Measurements from ENCODE around the gene MTIF3.

Gene MTIF3

DNA sequence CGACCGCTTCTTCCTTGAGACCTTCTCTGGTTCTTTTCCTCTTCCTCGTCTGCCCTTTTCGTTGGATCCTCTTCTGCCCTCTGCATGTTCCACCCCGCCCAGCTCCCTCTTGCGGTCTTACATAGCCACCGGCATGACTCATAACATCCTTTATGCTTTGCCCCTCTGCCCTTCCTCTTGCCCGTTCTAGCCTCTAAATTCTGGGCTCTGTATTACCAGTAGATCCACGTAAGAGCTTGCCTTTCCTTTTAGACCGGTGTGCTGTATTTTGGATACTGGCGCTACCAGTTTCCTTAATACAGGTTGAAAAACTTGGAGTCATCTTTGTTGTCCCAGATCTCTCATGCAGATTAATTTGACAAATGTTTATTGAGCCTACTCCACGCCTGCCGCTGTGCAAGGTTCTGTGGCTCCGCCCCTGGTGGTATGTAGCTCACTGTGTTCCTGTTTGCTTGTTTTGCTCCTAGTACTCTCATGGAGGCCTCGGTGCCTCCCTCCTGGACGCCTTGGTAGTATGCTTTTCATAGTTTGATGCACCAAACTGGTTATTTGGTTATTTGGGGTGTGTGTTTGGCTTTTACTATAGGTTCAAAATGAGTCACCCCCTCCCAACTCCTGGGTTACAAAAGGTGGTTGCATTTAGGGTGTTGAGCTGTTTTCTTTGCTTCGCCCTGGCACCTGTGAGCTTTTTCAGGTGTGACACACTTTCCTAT is 24.3 kb downstream of the MTIF3 start:
- TF ChIP-seq TAF1 (IDR thresholded peaks at IDR 0.05; ENCODE audit: borderline replicate concordance, low read depth, low read length), result no peak
- peak; percentile 9; the same call in 1 of the 2 replicates for TF ChIP-seq POLR2A (IDR thresholded peaks at IDR 0.05; ENCODE audit: low read depth, low read length)
- DNase-seq (ENCODE audit: insufficient read length), result peak; percentile 25
- peak; percentile 63 for FAIRE-seq

DNA sequence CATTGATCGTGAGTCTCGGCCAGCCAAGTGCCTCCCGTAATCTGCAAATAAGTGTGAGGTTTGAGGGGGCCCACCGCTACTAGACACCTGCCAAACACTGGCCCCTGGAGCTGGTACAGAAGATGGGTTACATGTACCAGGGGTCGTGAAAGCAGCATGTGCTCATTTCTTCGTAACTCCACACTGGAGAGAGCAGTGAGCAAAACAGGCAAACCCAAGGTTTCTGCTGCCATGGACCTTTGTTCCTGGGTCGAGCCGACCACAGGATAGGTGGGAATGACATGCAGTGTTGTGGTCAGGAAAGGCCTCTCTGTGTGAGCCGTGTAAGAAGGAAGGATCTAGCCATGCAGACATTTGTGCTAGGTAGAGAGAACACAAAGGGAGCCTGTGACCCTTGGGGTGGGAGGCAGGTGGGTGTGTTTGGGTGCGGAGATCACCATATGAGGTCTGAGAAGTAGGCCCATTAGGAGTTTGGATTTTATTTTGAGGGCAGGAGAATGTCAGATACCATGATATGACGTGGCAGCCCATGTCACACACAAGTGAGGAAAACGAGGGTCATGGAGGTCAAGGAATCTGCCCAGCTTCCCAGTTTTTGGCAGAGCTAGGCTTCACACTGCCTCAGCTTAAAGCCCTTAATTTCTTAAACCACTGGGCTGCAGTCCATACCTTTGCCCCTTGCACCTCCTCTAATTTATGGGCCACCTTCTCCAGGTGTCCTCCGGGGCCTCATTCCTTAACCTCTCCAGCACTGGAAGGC is 25.0 kb downstream of the MTIF3 start:
- no peak for DNase-seq (ENCODE audit: insufficient read length)
- TF ChIP-seq TAF1 (IDR thresholded peaks at IDR 0.05; ENCODE audit: borderline replicate concordance, low read depth, low read length) (no peak), POLR2AphosphoS5 (IDR thresholded peaks at IDR 0.05; ENCODE audit: low read depth, low read length) (no peak), POLR2A (IDR thresholded peaks at IDR 0.05; ENCODE audit: low read depth, low read length) (no peak)

DNA sequence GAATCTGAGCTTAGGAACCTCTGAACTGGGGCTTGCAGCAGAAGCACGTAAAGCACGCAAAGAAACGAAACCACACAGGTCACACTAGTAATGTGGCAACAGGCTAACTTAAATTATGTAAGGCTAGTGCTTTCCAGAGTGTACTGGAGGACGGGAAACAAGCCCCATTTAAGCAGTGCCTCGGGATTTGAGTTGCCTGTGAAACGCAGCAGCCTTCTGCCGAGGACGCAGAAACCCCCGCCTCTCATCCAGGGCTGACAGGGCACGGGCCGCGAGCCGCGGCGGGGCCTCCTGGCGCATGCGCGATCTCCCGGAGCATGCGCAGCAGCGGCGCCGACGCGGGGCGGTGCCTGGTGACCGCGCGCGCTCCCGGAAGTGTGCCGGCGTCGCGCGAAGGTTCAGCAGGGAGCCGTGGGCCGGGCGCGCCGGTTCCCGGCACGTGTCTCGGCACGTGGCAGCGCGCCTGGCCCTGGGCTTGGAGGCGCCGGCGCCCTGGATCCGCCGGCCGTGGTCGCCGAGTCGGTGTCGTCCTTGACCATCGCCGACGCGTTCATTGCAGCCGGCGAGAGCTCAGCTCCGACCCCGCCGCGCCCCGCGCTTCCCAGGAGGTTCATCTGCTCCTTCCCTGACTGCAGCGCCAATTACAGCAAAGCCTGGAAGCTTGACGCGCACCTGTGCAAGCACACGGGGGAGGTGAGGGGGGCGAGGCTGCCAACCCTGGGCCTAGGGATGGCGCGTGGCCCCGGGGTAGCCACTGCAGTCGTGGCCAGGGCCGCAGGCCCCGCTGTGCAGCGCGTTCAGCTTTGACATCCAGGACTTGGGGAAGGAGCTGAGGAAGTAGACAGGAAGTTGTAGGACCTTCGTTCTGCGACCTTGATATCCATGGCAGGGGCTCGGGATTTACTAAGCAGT is 25.9 kb downstream of the MTIF3 start, which contains the start of gene GTF3A:
TSS of gene GTF3A (plus strand) at position 374 of the 912 bp plus-strand sequence.
- FAIRE-seq, result peak; percentile 99
- peak; percentile 91 for DNase-seq (ENCODE audit: insufficient read length)
- TF ChIP-seq POLR2A (IDR thresholded peaks at IDR 0.05; ENCODE audit: low read depth, low read length) (peak; percentile 83), TAF1 (IDR thresholded peaks at IDR 0.05; ENCODE audit: borderline replicate concordance, low read depth, low read length) (peak; percentile 68; the same call in 1 of the 2 replicates), POLR2AphosphoS5 (IDR thresholded peaks at IDR 0.05; ENCODE audit: low read depth, low read length) (peak; percentile 68; the same call in 1 of the 2 replicates)

More for the DNA sequence above, 25.0 kb downstream of the MTIF3 start:
- peak; percentile 62 for FAIRE-seq

DNA sequence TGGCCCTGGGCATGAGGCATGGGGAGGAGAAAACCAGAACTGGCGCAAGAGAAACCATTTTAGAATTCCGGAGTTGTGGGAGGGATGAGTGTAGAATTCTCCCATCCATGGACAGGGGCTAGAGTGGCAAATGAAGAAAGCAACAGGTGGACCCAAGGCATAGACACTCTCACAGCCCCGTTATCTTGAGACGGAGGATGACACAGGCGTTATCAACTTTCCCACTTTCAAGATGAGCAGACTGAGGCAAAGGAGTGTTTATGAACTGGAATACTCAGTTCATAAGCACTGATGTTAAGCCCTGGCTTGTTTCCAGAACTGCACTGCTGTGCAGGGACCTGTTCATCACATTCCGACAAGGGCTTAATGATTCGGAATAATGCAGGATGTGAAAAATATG is 27.0 kb downstream of the MTIF3 start:
- DNase-seq (ENCODE audit: insufficient read length) (no peak), FAIRE-seq (peak; percentile 24)
- no peak for TF ChIP-seq POLR2AphosphoS5 (IDR thresholded peaks at IDR 0.05; ENCODE audit: low read depth, low read length)
- no peak for TF ChIP-seq POLR2A (IDR thresholded peaks at IDR 0.05; ENCODE audit: low read depth, low read length)
- no peak for TF ChIP-seq TAF1 (IDR thresholded peaks at IDR 0.05; ENCODE audit: borderline replicate concordance, low read depth, low read length)

DNA sequence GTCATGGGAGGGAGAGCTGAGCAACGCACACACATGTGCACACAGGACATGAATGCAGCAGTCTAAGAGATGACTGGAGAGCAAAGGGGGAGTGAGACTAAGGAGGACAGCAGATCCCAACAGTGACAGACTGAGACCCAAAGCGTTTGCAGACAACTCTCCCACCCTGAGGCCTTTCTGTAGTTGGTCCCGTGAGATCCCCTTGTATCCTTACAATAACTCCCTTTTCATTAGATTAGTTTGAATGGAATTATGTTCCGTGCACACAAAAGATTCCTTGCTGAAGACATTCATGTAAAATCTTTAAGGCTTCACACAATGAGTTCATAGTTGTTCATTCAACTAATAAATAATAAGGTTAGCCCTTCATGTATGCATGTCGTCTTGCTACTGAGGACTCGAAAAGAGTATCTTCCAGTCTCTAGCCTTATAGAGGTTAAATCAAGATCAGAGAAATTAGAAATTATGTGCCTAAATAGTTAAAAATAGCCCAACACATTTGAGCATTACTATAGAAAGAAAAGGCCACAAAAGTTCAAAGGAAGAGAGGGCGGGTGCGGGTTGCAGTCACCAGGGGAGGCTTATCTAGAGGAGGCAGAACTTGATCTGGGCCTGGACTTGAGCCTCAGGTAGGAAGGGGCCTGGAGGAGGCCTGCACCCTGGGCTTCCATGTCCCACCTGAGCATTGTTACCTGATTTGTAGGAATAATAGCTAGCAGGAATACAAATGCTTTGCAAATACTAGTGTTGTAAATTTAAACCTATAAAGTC is 29.1 kb downstream of the MTIF3 start:
- no peak for FAIRE-seq
- TF ChIP-seq POLR2A (IDR thresholded peaks at IDR 0.05; ENCODE audit: low read depth, low read length), result no peak
- TF ChIP-seq POLR2AphosphoS5 (IDR thresholded peaks at IDR 0.05; ENCODE audit: low read depth, low read length), result no peak
- TF ChIP-seq TAF1 (IDR thresholded peaks at IDR 0.05; ENCODE audit: borderline replicate concordance, low read depth, low read length), result no peak
- DNase-seq (ENCODE audit: insufficient read length), result no peak

DNA sequence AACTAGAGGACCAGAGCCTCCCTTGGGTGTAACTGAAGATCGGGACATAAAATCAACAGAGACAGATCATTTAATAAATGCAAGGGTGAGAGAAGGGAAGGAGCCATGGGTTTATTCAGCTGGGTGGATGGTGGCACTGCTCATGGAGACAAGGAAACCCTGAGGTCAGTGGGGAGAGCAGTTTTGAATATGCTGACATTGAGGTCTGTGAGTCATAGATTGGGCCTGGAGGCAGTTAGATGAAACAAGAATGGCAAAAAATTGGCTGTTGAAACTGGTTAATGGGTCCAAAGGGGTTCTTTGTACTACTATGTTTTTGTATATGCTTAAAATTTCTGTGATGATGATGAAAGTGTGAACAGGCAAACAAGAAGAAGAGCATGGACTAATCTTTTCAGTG is 31.0 kb downstream of the MTIF3 start:
- DNase-seq (ENCODE audit: insufficient read length), result no peak
- TF ChIP-seq TAF1 (IDR thresholded peaks at IDR 0.05; ENCODE audit: borderline replicate concordance, low read depth, low read length) (no peak), POLR2AphosphoS5 (IDR thresholded peaks at IDR 0.05; ENCODE audit: low read depth, low read length) (no peak), POLR2A (IDR thresholded peaks at IDR 0.05; ENCODE audit: low read depth, low read length) (no peak)
- no peak for FAIRE-seq

DNA sequence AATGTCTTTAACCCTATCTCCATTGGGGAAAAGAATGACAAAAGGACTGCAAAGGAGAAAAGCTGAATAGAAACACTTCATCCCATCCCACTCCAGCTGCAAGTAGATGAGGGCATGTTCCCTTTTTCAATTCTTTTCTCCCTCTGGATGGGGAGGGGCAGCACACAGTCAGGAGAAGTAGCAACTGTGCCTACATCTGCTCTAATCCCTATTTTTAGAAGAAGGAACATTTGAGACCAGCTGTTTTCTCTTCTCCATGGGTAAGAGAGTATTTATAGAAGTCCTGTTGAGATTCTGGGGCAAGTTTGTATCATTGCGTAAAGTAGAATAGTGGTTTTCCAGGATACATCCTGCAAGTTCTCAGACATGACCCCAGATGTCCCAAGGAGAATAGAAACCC is 35.2 kb downstream of the MTIF3 start:
- no peak for FAIRE-seq
- no peak for DNase-seq (ENCODE audit: insufficient read length)
- no peak for TF ChIP-seq POLR2AphosphoS5 (IDR thresholded peaks at IDR 0.05; ENCODE audit: low read depth, low read length)
- no peak for TF ChIP-seq POLR2A (IDR thresholded peaks at IDR 0.05; ENCODE audit: low read depth, low read length)
- no peak for TF ChIP-seq TAF1 (IDR thresholded peaks at IDR 0.05; ENCODE audit: borderline replicate concordance, low read depth, low read length)

DNA sequence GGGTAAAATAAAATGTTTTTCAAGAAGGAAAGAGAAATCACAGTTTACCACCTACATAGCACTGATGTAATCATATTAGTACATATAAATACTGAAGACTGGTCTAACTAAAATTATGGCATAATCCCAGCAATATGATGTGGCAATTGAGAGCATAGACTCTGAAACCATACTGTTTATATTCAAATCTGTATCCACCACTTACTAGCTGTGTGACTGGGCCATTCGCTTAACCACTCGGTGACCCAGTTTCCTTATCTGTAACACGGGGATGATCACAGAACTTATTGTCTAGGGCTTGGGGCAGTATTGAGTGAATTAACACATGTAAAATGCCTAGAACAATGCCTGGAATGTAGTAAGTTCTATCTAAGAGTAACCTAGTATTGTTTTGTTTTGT is 39.0 kb downstream of the MTIF3 start:
- no peak for DNase-seq (ENCODE audit: insufficient read length)
- no peak for TF ChIP-seq TAF1 (IDR thresholded peaks at IDR 0.05; ENCODE audit: borderline replicate concordance, low read depth, low read length)
- no peak for TF ChIP-seq POLR2A (IDR thresholded peaks at IDR 0.05; ENCODE audit: low read depth, low read length)
- no peak for FAIRE-seq

DNA sequence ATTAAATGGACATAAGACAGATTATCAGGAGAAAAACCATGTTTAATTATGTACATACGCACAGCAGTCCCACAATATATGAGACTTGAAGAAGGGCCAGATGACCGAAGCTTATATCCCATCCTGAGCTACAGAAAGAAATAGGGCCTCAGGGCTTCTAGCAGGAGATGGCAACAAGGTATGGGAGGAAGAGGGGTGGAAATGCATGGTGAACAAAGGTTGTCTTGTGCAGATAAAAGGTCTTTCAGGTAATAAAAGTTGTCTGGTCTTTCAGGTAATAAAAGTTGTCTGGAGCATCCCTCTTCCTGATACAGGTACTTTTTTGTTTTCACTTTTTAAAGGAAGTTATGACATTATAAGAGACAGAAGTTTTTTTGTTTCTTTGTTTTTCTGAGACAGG is 41.4 kb downstream of the MTIF3 start:
- FAIRE-seq (no peak), DNase-seq (ENCODE audit: insufficient read length) (no peak)
- TF ChIP-seq POLR2A (IDR thresholded peaks at IDR 0.05; ENCODE audit: low read depth, low read length), result no peak
- TF ChIP-seq TAF1 (IDR thresholded peaks at IDR 0.05; ENCODE audit: borderline replicate concordance, low read depth, low read length), result no peak
- no peak for TF ChIP-seq POLR2AphosphoS5 (IDR thresholded peaks at IDR 0.05; ENCODE audit: low read depth, low read length)

DNA sequence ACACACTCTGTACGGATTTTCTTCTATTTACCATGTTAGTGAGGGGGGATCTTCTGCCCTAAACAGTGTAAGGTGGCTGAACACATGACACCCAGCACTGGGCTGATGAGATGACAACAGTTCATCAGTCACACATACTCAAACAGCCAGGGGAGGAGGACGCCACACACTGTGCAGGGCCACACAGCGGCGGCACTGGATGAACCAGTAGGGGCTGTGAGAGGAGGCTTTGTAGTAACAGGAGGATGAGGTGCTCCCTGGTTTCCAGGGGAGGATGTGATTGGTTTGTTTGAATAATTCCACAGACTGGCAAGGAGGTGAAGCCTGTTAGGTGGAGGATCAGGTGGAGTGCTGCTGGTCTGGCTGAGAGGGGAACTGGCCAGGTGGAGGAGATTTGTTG is 42.3 kb downstream of the MTIF3 start:
- no peak for DNase-seq (ENCODE audit: insufficient read length)
- TF ChIP-seq POLR2AphosphoS5 (IDR thresholded peaks at IDR 0.05; ENCODE audit: low read depth, low read length) (no peak), POLR2A (IDR thresholded peaks at IDR 0.05; ENCODE audit: low read depth, low read length) (no peak), TAF1 (IDR thresholded peaks at IDR 0.05; ENCODE audit: borderline replicate concordance, low read depth, low read length) (no peak)
- no peak for FAIRE-seq

Data from GM12892 (cell line).